VCaP (cell line): ENCODE measurements around the gene LONP2.

Experiments used
- H3K27ac ChIP-seq: fragments of 450-650 bp; 2 replicates; pipeline ENCODE4 v1.5.1; 2017
- TF ChIP-seq, protein P1 (sequence below): fragments of 450-650 bp; conservative IDR thresholded peaks from 2 replicates; pipeline ENCODE4 v1.5.1; 2017; ENCODE audit warnings: mild to moderate bottlenecking, moderate library complexity

LONP2 gene

DNA sequence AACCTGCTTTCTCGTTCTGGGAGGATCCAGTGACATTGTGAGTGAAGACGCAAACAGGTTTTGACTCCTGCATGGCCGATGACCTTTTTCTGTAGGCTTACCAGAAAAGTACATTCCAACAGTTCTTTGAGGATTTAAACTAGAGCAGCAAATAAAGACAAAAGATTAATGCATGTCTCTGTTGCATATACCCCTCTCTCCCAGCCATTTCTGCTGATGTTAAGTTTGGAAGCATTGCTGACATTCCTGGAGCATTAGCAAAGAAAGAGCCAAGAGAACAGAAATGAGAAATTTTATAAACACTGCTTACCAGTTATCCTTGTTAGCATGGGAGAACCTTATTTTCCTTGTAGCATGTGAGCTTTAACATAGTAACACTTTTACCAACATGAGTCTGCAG is 91.9 kb downstream of the LONP2 start:
- no peak overlapping the region for H3K27ac ChIP-seq
- TF ChIP-seq, protein P1, sequence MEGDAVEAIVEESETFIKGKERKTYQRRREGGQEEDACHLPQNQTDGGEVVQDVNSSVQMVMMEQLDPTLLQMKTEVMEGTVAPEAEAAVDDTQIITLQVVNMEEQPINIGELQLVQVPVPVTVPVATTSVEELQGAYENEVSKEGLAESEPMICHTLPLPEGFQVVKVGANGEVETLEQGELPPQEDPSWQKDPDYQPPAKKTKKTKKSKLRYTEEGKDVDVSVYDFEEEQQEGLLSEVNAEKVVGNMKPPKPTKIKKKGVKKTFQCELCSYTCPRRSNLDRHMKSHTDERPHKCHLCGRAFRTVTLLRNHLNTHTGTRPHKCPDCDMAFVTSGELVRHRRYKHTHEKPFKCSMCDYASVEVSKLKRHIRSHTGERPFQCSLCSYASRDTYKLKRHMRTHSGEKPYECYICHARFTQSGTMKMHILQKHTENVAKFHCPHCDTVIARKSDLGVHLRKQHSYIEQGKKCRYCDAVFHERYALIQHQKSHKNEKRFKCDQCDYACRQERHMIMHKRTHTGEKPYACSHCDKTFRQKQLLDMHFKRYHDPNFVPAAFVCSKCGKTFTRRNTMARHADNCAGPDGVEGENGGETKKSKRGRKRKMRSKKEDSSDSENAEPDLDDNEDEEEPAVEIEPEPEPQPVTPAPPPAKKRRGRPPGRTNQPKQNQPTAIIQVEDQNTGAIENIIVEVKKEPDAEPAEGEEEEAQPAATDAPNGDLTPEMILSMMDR, result no peak

DNA sequence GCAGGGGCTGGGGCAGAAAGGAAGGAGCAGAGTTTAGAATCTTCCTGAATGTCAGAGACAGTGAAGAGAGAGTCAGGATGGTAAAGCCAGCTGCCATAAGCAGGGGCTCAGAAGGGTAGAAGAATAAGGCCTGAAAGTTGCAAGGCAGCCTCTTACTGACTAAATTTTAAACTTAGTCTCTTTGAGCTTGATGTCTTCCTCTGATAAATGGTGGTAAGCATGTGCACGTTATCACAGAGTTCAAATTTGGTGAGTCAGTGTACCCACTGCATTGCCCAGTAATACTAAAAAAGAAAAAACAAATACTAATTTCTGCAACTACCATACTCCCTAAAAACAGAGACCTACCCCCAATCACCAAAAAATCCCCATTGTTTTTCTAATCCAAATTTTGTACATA is 96.0 kb downstream of the LONP2 start:
- TF ChIP-seq, protein P1, result no peak
- H3K27ac ChIP-seq, result no peak overlapping the region

DNA sequence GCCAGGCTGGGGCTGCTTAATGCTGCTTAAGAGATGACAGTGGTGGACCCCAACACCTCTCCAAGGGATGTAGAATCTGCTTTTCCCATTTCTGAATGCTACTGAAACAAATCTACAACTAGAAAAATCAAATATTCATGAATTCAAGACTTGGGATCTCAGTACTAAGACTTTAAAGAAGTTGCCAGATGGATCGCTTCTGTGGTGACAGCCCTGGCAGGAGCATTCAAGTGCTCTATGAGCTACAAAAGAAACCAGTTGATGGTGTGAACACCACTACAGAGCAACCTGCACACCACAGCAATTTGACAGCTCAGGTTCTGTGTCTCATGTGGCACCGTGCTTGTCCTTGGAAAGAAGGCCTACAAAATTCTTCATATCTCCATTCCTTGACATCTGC is 98.5 kb downstream of the LONP2 start:
- H3K27ac ChIP-seq, result no peak overlapping the region
- TF ChIP-seq, protein P1, result no peak

DNA sequence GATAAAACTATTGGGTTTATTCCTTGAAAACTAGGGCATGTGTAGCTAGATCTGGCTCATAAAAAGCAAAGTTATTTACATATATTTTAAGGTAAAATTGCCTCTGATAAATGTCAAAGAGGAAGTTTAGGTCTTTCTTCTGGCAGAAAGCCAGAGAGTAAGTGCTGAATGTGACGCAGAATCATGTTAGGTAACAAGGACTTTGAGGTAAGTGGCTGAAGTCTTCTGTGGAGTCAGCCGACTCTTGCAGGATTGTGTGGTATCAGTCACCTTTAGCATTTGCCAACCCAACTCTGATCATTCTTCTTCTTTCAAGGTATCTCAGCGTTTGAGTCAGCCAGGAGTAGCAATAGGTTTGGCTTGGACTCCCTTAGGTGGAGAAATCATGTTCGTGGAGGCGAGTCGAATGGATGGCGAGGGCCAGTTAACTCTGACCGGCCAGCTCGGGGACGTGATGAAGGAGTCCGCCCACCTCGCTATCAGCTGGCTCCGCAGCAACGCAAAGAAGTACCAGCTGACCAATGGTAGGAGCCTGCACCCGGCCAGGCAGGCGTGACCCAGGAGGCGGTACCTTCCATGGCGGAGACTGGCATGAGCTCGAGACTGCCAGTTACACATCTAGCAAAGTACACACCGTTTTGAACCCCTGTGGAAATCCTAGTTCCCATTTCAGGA is 103.2 kb downstream of the LONP2 start:
- H3K27ac ChIP-seq, result no peak overlapping the region
- TF ChIP-seq, protein P1, result no peak

DNA sequence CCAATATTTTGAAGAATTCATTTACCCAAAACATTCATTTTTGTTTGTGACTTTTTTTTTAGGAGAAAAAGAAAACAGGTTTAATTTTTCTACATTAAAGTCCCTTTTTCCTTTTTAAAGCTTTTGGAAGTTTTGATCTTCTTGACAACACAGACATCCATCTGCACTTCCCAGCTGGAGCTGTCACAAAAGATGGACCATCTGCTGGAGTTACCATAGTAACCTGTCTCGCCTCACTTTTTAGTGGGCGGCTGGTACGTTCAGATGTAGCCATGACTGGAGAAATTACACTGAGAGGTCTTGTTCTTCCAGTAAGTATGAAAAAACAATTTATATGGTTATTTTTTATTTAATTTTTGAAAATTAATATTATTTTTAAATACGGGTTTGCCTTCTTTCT is 103.9 kb downstream of the LONP2 start:
- H3K27ac ChIP-seq, result no peak overlapping the region
- TF ChIP-seq, protein P1, result no peak

DNA sequence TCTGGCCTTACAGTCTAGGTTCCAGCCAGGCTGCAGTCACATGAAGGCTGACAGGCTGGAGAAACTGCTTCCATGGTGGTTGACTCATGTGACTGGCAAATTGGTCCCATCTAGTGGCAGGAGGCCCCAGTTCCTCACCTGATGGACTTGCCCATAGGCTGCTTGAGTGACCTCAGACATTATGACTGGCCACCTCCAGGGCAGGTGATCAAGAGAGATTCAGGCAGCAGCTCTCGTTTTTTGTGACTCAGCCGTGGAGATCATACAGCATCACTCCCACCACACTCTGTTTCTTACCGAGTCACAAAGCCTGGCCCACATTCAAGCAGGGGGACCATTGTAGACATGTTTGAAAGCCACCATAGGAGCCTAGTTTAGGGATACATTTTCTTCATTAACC is 106.6 kb downstream of the LONP2 start:
- TF ChIP-seq, protein P1, result no peak
- H3K27ac ChIP-seq, result no peak overlapping the region

DNA sequence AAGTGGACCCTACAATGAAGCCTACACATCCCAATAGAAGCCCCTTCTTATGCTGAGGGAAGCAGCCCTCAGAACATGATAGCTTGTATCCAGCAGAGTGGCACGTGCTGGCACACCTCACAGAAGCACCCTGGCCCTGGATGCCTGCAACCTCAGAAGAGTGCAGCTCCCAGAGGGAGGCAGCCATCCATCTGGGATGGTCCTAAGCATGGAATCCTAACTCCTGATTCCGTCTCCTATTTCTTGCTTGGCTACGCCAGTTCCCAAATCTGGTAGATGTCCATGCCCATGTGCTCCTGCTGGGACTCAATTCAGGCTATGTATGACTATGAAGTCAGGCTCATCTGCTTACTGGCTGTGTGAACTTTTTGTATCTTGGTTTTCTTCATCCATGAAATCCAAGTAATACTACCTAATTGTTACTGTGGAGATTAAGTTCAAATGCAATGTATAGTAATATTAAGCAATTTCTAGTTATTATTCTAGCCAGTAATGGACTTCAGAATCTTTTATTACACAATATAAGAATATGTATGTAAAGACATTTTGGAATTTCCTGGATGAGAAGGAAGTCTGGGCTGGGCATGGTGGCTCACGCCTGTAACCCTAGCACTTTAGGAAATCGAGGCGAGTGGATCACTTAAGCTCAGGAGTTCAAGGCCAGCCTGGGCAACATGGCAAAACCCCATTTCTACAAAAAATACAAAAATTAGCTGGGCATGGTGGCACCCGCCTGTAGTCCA is 108.7 kb downstream of the LONP2 start:
- no peak overlapping the region for H3K27ac ChIP-seq
- TF ChIP-seq, protein P1, result no peak
